Stimulated activated naive CD8-positive, alpha-beta T cell treated with anti-CD3 and anti-CD28 coated beads, Interleukin-15, Interleukin-2, amounts not matched to agents 100 U/mL and 50 U/mL, for 24 hours (primary cell): ENCODE data around the gene ACVRL1.

Experiments
- ATAC-seq: fragments of 150-1000 bp; cut with Tn5 transposase; one replicate; pipeline ENCODE4 v1.10.0; 2021
- DNase-seq: peaks from one replicate; pipeline ENCODE4 v3.0.0; 2021

The ACVRL1 gene

DNA sequence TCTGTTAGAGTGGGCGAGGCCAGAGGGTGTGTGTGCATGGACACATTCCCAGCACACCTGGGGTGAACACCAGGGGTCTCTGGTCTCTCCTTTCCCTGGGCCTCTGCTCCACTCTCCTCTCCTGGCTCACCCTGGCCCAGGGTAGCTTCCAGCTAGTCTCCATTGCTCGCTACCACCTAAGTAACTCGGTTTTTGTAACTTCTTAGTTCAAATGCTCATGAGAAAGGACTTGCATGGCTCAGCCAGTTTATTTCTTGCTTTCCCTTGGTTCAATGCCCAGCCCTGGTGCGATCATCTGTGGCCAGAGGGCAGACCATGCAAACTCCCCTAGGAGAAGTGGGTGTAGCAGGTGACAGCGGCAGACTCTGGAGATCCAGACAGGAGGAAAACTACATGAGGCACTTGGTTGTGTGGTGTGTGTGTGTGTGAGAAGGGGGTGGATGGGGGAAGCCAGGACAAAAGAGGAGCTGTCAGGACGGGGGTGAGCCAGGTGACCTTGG is 35.2 kb downstream of the ACVRL1 start:
- ATAC-seq = no peak
- no peak for DNase-seq

DNA sequence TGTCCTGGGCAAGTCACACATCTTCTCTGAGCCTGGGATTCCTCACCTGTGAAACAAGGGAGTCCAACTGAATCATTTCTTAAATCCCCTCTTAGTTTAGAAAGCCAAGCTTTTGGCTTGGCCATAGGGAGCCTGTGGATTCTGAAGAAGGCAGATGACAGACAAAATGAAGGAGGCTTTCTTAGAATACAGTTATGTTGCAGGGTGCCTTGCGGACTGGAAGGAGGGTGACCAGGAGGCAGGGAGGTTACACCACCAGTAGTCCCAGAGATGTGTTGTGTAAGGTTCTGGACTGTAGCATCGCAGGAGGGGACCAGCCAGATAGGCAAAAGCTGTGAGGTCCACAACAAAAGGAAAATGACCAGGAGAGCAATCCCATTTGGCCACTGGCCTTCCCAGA is 36.0 kb downstream of the ACVRL1 start:
- no peak for ATAC-seq
- DNase-seq = no peak

DNA sequence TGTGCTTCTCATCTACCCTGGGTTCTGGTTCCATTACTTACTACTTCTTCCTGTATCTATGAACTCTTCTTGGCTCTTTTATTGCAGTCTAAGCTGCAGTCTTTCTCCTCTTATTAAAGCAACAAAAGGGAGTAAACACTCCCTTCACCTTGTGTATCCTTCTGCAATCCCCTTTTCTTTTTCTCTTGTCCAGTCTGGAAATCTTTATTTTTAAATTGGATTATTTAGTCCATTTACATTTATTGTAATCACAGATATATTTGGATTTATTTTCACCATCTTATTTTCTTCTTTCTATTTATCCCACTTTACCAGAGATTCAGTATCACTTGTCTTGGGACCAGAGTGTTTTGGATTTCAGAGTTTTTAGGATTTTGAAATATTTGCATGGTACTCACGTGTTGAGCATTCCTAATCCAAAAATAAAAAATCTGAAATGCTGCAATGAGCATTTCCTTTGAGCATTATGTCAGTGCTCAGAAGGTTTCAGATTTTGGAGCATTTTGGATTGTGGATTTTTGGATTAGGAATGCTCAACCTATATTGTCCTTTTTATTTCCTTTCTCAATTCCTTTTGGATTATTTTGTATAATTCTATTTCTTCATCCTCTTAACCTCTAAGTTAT is 37.4 kb downstream of the ACVRL1 start:
- DNase-seq (no peak), ATAC-seq (no peak)

DNA sequence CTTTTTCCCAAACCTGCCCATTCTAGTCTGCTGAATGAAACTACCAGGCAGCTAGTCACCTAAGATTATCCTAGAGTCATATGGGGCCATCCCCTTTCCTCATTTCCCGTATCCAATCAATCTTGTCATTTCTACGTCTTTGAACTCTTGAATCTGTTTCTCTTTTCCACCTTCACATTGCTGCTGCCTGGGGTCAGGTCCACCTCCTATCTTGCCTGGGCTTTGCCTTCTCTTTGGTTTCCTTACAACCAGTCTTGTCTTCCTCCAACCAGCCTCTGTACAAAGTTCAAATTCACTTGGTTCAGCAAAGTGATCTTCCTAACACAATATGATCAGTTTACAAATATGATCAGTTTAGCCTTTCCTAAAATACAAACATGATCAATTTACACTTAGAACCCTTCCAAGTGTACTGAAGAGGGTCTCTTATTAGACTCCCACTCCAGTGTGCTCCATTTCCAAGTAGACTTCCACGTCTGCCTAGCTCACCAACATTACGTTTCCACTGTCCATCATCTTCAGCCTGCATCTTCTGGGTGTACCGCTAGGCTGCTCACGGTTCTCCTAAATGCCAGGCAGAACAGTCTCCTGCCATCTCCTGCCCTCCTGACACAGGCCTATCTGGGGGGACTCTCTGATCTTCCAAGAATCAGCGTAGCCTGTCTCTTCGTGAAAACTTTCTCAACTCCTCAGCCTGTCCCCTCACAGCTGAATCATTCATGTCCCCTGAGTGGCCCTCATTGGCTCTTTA is 40.1 kb downstream of the ACVRL1 start:
- DNase-seq = no peak
- no peak for ATAC-seq

GRCh38 chr12:51948066-51948465 is 40.8 kb downstream of the ACVRL1 start:
- ATAC-seq = no peak
- no peak for DNase-seq

DNA sequence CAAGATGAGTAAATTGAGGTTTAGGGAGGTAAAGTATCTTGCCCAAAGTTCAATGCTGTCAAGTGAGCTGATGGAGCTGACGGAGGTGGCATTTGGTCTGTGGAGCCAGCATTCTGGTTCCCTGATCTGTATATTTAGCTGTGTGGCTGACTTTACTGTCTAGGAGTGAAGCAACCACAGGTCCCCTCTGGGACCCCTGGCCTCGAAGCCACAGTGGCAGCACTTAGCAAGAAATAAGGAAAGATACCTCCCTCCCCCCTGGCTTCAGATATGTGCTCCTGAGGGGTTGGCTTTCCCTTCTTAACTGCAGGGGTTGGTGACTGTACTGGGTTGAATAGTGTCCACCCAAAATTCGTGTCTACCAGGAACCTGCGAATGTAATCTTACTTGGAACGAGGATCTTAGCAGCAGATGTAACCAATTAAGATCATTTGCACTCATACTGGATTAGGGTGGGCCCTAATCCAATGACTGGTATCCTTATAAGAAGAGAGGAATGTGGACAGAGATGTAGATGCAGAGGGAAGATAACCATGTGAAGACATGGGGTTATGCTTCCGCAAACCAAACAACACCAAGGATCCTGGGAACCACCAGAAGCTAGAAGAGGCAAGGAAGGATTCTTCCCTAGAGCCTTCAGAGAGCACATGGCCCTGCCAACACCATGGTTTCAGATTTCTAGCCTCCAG is 42.2 kb downstream of the ACVRL1 start:
- DNase-seq (no peak), ATAC-seq (no peak)

- ATAC-seq (peak; percentile 30), DNase-seq (no peak)
Measured at GRCh38 chr12:51950682-51951198, 43.4 kb downstream of the ACVRL1 start.

DNA sequence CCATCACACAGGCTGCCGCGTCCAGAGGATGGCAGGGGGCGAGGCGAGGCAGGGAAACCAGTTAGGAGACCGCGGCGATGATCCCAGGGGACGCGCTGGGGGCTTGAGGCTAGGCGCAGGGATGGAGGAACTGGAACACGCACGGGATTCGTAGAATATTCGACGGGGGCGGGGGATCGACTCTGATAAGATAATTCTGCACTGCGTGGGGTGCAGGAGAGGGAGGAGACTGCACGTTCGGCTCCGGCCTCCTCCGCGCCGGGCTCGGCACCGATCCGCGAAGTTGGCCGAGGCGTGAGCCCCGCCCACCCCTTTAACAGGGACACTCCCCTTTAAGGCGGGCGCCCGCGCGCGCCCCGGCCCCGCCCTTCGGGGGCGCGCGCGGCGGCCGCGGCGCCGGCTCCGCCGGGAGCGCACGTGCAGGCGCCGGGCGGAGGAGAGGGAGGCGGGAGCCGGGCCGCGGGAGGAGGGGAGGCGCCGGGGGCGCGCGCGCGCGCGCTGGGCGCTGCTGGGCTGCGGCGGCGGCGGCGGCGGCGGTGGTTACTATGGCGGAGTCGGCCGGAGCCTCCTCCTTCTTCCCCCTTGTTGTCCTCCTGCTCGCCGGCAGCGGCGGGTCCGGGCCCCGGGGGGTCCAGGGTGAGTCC is 44.0 kb downstream of the ACVRL1 start, which contains the start of gene ACVR1B:
TSS of gene ACVR1B (plus strand) at position 501 of the 644 bp plus-strand sequence. CDS start at position 546, 45 bp downstream.
- ATAC-seq (peak; percentile 97), DNase-seq (peak; percentile 90)

- DNase-seq = peak; percentile 28
- ATAC-seq = no peak
Measured at GRCh38 chr12:51951843-51952722, 44.8 kb downstream of the ACVRL1 start.

DNA sequence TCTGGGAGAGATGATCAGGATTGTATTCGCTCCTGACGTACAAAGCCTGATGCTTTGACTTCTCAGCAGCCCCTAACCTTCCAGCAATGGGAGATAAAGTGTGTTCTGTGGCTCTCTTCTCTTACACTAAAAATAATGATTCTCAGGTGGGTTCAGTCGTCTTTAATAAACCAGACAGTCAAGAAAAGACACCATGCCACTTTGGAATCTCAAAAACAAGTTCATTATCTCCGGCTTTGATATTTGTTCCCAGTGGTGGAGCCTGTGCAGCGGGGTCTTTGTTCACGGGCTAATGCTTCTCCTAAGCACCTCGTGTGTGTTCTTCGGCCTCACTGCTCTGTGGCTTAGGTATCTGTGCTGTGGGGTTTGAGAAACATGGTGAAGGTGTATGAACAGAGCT is 45.8 kb downstream of the ACVRL1 start:
- no peak for DNase-seq
- ATAC-seq = no peak

DNA sequence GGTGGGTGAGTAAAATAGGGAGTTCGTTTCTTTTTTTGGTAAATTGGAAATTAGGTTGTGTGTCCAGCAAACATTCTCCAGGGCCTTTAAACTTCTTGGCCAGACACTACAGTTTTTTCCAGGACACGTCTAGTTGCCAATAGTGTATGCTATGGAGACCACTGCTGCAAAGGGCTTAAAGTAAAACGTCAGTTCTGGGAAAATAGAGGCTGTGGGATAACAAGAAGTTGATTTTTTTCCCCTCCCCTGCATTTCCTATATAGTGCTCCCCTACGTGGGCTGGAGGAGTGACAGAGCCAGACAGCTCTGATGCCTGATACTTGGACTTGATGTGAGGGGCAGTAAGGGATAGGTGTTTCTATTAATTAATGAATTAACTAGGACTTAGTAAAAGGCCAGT is 46.6 kb downstream of the ACVRL1 start:
- no peak for ATAC-seq

DNA sequence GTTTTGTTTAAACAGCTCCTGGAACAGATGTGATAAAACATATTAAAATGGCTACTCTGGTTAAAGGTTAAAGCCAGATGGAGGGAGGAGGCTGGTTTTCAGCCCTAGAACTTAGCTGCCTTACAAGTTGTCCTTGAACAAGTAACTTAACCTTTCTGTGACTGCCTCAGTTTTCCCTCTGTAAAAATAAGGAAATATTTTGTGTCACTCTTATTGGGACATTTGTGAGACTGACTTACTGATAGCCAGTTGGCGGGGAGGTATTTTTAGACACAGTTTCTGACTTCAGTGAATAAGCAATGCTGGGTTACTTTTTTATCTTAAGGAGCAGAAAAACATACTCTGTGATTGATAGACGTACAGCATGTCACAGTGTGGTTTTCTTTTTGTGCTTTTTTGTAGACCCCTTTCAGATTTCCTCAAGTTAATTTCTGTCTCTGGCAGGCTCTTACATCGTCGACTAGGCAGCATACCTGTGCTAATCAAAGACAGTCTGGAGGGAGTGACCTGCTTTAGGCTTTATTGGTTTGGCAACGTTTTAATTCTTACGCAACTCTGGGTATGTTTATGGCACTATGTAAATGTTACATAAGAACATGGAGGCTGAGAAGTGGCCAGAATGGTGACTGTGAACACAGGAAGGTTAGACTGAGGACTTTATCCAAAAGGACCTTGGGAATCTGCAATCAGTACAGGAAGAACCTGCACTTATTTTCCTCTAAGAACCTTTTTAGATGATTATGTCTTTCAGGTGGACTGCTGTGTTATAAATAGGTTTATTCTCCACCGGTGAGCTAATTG is 47.5 kb downstream of the ACVRL1 start:
- DNase-seq (no peak), ATAC-seq (no peak)

More for the DNA sequence above, 46.6 kb downstream of the ACVRL1 start:
- DNase-seq = no peak

DNA sequence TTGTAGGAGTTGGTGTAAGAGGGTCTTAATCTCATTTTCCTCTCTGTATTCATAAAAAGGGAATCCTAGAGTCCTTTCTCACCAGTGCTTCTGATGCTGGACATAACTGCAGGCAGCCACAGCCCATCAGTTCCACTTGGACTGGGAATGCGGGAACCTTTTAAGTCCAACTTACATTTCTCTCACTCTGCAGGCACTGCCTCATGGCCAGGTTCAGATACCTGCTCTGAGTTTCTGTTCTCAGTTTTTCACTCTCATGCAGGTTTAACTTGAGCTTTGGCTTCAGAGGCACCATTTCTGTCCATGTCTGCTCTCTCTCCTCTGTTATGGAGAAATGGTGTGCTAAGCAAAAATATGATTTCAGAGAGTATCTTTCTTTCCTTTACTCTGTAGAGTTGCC is 48.4 kb downstream of the ACVRL1 start:
- ATAC-seq = no peak
- no peak for DNase-seq

GRCh38 chr12:51958542-51958941 is 51.2 kb downstream of the ACVRL1 start:
- DNase-seq (no peak), ATAC-seq (no peak)

GRCh38 chr12:51959211-51959610 is 51.9 kb downstream of the ACVRL1 start:
- DNase-seq (no peak), ATAC-seq (no peak)

DNA sequence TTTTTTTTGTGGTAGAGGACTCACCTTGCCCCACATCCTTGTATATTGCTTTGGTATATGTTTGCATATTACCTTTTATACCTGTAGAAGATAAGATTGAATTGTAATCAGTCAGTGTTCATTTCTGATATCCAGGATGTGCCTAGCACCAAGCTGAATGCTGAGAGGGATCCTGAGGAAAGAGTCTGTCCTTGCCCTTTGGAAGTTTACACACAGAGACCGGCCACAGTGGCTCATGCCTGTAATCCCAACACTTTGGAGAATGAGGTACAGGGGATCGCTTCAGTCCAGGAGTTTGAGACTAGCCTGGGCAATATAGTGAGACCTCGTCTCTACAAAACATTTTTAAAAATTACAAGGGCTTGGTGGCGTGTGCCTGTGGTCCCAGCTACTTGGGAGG is 52.6 kb downstream of the ACVRL1 start:
- DNase-seq = no peak
- ATAC-seq = no peak

DNA sequence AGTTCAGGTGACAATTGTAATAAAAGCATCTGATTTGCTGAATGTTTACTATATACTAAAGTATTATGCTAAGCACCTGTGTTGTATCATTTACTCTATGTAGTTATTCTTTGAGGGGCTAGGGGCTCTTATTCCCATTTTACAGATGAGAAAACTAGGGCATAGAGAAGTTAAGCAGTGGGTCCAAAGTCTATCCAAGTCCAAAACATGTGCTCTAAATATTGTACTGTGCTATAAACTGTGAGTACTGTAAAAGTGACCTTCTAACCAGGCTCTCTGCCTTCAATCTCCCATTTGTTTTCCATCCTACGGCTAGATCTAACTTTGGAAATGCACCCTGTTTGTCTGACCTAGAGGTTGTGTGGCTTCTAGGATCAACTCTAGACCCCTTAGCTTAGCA is 53.2 kb downstream of the ACVRL1 start:
- ATAC-seq (no peak), DNase-seq (no peak)

DNA sequence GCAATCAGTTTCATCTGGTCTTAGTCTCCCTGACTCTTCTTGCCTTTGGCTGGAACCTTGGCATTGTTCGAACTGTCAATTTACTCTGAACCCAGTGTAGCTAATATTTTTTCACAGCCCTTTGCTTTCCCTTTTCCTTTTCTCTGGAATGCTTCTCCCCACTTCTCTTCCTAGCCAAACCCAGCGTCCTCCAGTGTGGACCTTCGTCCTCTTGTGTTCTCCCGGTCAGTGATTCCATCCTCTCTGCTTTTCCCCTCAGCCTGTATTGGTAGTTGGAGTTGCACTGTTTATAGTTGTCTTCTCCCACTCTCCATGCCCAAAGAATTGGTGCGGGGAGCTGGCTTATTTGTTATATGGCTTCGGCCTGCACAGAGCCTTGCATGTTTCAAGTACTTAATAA is 53.6 kb downstream of the ACVRL1 start:
- DNase-seq = no peak
- no peak for ATAC-seq

- ATAC-seq (no peak), DNase-seq (no peak)
Measured at GRCh38 chr12:51961834-51962233, 54.5 kb downstream of the ACVRL1 start.

GRCh38 chr12:51962737-51963136 is 55.4 kb downstream of the ACVRL1 start:
- DNase-seq = no peak
- ATAC-seq = no peak
